Epithelial cell of prostate (primary cell): ENCODE data around the gene MMP17.
"Not testable (repeated sequence)": the region's sequence is repeated elsewhere in the genome, so short reads cannot be mapped to it uniquely, and the experiment has no call there.

ENCODE experiments used
- DNase-seq: peaks from one replicate; pipeline ENCODE4 v3.0.0-alpha.2; 2011; ENCODE audit warnings: low read depth, low spot score
- H3K27ac ChIP-seq: fragments of 450-650 bp; 2 replicates; pipeline ENCODE4 v1.5.1; 2017; ENCODE audit warnings: mild to moderate bottlenecking

MMP17 gene

DNA sequence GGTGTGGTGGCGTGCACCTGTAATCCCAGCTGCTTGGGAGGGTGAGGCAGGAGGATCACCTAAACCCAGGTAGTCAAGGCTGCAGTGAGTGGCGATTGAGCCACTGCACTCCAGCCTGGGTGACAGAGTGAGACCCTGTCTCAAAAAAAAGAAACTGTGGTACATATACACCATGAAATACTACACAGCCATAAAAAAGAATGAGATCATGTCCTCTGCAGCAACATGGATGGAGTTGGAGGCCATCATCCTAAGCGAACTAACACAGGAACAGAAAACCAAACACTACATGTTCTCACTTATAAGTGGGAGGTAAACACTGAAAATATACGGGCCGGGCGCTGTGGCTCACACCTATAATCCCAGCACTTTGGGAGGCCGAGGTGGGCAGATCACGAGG, 63.5 kb downstream of the MMP17 start:
- DNase-seq, H3K27ac ChIP-seq: not testable (repeated sequence)

DNA sequence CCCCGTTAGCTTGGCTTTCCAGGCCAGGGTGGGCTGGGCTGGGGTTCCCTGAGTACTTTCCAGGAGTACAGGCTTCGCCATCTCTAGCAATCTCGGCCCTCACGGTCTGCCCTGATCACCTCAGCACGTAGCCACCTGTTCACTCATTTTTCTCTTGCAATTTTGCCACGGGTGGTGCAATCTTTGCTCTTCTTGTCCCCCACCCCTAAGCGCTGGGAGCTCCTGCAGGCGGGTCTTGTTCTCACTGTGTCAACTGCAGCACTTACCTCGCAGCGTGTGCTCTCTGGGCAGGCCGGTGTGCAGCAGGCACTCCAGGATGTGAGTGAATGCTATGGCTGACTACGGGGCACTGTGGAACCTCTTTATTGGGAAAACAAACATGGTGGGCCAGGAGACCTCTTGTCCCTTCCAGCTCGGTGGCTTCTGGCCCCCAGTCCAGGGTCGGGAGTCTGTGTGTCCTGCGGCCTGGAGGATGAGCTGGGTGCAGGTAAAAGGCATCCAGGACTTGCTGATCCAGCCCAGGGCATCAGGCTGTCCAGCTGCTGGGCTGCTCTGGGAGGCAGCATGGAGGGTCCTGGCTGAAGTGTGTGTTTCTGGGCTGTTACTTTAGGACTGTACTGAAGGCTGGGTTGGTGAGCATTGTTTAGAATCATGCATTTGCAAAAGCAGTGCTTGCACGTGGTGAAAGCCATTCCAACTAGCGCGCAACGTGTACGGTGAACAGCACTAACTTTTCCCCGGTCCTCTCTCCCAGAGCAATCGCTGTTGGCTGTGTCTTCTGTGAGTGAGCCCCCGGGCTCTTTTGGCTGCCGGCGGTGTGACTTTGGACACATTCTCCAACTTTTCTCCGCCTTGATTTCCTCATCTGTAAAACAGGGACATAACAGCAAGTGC, 64.8 kb downstream of the MMP17 start:
- no peak for DNase-seq
- H3K27ac ChIP-seq, result no peak overlapping the region

DNA sequence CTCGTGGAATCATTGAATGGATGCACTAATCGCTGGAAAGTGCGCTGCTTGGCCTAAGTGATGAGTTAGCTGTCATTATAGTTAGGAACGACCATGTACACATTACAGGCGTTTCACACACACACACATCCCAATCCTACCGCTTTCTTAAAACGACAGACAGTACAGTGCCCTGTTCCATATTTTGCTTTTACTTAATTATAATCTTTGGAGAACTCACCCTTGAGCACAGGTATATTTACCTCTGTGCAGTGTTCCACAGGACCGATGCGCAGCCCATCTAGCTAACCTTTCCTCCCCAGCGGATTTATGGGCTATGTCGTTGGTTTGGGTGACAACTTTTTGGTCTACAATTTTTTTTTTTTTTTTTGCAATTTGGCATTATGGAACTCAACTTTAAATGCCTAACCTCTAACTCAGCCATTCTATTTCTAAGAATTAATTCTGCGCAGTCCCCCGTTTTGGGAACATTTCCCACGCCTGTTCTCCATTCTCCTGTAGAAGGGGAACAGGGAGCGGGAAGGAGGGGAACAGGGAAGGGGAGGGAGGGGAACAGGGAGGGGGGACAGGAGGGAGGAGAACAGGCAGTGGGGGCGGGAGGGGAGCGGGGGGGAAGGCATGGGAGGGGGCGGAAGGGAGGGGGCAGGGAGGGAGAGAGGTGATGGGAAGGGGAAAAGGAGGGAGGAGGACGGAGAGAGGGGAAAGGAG, 65.6 kb downstream of the MMP17 start:
- no peak for DNase-seq
- H3K27ac ChIP-seq, result no peak overlapping the region

DNA sequence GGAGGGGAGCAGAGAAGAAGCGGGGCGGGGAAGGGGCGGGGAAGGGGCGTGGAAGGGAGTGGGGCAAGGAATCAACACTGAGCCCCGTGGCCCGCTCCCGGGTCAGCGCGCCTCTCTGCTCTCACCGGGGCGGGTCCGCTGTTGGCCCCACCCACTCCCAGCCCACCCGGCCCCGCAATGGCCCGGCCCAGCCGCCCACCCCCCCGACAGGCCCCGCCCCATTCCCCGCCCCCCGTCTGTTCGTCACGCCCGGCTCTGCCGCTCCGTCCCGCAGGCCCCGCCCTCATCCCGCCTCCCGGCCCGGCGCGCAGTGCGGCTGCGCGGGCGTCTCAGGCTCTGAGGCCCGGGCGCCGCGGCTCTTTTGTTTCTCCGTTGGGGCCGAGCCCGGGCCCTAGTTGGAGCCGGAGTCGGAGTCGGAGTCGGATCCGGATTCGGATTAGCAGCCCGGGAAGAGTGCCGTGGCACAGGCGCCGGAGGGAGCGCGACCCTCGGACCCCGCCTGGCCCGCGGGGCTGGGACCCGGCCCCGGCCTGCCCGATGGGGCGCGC, 66.2 kb downstream of the MMP17 start, which contains the start of gene ULK1:
Gene ULK1, plus strand, starts transcription at position 310 of the 548 bp plus-strand sequence. CDS start 380 bp downstream, outside the sequence.
- DNase-seq, result no peak
- H3K27ac ChIP-seq, result peak within 1 kb of the TSS; percentile 74

DNA sequence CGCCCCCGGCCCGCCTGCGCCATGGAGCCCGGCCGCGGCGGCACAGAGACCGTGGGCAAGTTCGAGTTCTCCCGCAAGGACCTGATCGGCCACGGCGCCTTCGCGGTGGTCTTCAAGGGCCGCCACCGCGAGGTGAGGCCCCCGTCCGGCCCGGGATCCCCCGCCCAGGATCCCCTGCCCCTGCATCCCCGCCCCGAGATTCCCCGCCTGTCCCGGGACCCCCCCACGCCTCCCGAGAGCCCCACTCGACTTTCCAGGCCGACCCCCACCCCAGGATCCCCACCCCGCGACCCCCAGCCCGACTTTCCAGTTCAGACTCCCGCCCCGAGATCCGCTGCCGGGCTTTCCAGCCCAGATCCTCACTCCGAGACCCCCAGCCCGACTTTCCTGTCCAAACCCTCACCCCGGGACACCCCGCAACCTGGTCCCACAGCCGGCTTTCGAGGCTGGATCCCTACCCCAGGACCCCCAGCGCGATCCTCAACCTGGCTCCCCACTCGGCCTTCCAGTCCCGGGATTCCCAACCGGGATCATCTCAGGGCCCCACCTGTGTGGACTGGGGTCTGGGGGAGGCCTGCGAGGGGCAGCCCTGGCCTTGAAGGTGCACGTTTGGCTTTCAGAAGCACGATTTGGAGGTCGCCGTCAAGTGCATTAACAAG, 66.9 kb downstream of the MMP17 start:
- peak overlapping the region; percentile 74 for H3K27ac ChIP-seq
- no peak for DNase-seq

DNA sequence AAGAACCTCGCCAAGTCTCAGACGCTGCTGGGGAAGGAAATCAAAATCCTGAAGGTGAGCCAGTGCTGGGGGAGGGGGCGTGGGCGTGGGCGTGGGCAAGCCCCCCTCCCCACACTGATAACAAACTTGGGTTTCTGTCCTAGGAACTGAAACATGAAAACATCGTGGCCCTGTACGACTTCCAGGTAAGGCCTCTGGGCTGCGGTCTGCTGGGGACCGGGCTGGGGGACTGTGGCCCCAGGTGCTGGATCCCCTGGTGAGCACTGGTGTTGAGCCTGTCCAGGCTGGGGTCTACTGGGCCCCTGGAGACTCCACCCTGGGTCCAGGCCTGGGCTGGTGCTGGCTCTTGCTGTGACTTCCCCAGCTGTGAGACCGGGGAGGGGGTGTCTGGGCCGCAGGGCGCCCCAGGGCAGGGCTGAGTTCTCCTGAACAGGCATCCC, 67.5 kb downstream of the MMP17 start:
- DNase-seq, result no peak
- peak overlapping the region; percentile 74 for H3K27ac ChIP-seq

DNA sequence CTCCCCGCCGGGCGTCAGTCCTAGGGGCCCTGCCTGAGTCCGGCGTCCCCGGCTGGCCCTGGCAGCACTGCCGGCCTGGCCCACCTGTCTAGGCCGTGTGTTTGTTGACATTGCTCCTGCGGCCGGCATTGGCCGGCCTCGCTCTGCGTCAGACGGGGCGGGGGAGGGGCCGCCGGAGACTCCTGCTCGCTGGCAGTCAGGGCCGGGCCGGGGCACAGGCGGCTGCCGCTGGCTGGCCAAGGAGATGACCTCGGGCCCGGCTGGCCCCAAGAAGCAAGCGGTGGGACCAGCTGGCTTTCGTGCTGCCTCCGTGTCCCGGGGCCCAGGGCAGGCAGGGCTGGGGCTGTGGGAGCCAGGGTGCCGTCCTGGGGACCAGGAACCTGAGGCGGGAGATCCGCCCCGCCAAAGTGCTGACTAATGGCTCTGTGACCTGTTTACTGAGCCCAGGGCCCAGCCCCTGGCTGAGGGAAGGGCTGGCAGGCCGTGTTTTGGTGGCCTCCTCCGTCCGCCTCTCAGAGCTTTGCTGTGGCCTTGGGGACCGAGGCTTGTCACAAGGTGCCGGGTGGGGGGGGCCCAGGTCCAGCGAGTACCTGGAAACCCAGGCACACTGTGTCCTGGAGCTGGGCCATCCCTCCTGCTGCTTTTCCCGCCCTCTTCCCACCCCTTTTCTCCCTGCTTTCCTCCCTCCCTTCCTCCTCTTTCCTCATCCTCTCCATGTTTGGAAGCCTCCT, 68.1 kb downstream of the MMP17 start:
- no peak for DNase-seq
- H3K27ac ChIP-seq, result peak overlapping the region; percentile 74

DNA sequence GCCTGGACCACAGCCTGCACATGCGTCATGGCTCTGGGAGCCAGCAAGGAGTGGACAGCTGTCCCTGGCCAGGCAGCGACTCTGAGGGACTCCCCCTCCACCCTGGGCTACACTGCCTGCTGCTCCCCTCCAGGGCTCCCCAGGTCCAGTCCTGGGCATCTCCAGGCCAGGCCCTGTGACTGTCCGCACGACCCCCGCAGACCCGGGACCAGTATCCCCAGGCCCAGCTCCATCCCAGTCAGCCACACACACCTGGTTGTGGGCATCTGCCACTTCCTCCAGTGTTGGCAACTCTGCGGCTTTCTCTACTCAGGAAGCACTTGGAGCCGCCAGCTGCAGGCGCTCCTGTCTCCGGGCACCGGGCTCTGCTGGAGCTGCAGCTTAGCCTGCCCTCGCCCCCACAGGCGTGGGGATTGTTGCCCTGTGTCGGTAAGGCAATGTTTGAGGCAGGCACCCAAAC, 68.6 kb downstream of the MMP17 start:
- no peak for DNase-seq
- H3K27ac ChIP-seq, result peak overlapping the region; percentile 74

DNA sequence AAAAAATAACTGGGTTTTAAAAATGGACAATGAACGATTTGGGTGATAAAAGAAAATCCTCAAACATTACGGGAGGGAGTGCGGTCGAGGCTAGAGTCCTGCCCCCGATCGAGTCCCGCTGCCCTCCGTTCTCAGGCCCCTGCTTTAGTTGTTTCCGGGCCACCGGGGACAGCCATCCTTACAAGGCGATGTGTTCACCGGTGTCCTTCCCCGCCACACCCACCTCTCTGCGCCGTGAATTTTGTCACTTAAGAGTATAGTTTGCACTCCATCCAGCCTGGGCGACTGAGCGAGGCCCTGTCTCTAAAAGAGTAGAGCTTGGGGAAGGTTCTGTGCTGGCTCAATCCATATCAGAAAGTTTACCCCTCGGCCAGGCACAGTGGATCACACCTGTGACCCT, 69.1 kb downstream of the MMP17 start:
- DNase-seq, result no peak
- no peak overlapping the region for H3K27ac ChIP-seq

DNA sequence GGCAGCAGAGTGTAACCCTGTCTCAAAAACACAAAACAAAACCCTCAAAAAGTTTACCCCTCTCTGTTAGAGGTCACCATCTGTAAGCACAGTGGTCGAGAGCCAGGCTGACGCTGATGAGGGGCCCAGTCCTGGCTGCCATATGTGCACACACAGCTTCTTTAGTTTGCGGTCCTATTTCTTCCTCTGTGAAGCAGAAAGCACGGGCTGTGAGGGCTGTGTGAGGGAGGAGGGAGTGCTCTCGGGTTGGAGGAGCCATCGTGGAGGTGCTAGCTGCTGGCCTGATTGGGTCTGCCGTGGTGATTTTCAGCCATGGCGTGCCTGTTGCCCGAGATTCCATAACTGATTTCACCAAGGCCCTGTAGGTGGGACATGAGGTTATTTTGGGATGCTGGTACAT, 69.7 kb downstream of the MMP17 start:
- DNase-seq, result no peak
- no peak overlapping the region for H3K27ac ChIP-seq

DNA sequence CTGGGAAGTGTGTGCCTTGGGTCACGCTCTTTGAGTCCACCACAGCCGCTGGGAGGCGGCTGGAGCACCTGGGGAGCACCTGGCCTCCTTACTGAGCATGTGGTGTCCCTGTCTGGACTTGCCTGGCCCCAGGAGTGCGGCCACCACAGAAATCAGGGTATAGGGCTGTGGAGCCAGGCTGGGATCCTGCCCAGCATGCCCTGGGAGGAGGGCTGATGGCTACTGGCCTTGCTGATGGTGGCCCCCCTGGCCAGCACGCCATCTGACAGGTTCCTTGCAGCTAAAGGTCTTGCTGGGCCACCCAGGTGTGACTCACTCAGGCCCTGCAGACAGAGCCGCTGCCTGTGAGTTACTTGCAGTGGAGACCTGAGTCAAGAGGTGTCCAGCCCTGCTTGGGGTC, 72.2 kb downstream of the MMP17 start:
- DNase-seq, result no peak
- no peak overlapping the region for H3K27ac ChIP-seq
